Measurements from ENCODE around the gene SOCS7.

The SOCS7 gene

DNA sequence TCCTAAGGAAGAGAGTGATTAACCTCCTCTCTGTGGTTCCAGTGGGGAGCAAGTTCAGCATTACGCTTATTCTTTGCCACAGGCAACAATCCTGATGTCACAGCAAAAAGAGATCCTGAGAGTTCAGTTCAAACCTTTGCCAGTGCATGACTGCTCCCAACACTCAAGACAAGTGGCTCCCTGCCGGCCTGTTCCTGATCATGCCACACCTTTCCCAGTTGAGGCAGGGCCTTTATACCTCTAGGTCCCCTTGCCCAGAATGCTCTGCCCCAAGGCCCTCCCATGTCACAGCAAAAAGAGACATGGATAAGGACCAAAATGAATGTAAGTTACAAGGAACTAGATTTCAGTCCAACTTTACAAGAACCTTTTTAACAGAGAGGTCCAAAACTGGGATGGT lies 45.6 kb downstream of the SOCS7 start:
- H3K4me3 ChIP-seq (replicated peaks; ENCODE audit: low read depth, low read length), result no peak overlapping the region
- TF ChIP-seq, protein P1, sequence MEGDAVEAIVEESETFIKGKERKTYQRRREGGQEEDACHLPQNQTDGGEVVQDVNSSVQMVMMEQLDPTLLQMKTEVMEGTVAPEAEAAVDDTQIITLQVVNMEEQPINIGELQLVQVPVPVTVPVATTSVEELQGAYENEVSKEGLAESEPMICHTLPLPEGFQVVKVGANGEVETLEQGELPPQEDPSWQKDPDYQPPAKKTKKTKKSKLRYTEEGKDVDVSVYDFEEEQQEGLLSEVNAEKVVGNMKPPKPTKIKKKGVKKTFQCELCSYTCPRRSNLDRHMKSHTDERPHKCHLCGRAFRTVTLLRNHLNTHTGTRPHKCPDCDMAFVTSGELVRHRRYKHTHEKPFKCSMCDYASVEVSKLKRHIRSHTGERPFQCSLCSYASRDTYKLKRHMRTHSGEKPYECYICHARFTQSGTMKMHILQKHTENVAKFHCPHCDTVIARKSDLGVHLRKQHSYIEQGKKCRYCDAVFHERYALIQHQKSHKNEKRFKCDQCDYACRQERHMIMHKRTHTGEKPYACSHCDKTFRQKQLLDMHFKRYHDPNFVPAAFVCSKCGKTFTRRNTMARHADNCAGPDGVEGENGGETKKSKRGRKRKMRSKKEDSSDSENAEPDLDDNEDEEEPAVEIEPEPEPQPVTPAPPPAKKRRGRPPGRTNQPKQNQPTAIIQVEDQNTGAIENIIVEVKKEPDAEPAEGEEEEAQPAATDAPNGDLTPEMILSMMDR (IDR thresholded peaks at IDR 0.05; ENCODE audit: low read depth, low read length, missing control alignments), result no peak
- DNase-seq (ENCODE audit: extremely low read depth, low read depth), result no peak

DNA sequence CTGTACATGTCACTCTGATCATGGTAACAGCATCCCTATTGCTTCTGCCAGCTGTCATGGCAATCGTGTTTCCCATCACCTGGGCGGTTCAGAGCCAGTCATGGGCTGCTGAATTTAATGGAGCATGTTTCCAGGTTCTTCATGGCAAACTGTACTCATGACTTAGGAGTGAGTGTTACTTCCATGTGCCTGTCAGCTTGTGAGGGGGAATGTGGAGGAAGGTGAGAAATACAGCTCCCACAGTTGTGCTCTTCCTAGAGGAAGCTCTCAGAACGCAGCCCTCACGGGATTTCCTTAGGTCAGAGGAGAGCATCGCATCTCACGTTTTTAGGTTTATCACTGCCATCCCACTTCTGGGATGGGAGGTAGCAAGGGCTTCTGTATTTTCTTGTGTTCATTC lies 48.6 kb downstream of the SOCS7 start:
- H3K4me3 ChIP-seq (replicated peaks; ENCODE audit: low read depth, low read length), result no peak overlapping the region
- DNase-seq (ENCODE audit: extremely low read depth, low read depth), result no peak
- TF ChIP-seq, protein P1 (IDR thresholded peaks at IDR 0.05; ENCODE audit: low read depth, low read length, missing control alignments), result no peak

GRCh38 chr17:38401459-38401858 lies 49.8 kb downstream of the SOCS7 start:
- TF ChIP-seq, protein P1 (IDR thresholded peaks at IDR 0.05; ENCODE audit: low read depth, low read length, missing control alignments), result no peak
- no peak overlapping the region for H3K4me3 ChIP-seq (replicated peaks; ENCODE audit: low read depth, low read length)

DNA sequence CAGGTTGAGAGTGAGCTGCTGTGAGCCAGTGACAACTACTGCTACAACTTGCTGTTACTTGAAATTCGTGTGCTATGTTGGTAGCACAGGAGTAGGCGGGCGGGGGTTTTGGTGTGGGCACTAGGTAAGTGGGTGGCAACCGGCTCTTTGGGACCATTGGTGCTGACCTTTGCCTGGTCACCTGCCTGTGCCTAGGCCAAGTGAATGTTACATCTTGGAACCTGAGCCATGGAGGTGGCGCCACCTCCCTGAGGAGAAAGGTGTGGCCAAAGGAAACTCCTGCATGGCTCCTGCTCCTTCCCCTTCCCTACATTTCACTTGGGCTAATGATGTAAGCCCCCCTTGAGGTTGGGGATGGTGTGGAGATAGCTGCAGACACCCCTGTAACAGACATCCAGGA lies 51.3 kb downstream of the SOCS7 start:
- TF ChIP-seq, protein P1 (IDR thresholded peaks at IDR 0.05; ENCODE audit: low read depth, low read length, missing control alignments), result no peak
- H3K4me3 ChIP-seq (replicated peaks; ENCODE audit: low read depth, low read length), result no peak overlapping the region
- DNase-seq (ENCODE audit: extremely low read depth, low read depth), result no peak

More at GRCh38 chr17:38401459-38401858, 49.8 kb downstream of the SOCS7 start:
- no peak for DNase-seq (ENCODE audit: extremely low read depth, low read depth)

GRCh38 chr17:38403491-38403890 lies 51.8 kb downstream of the SOCS7 start:
- DNase-seq (ENCODE audit: extremely low read depth, low read depth), result no peak
- TF ChIP-seq, protein P1 (IDR thresholded peaks at IDR 0.05; ENCODE audit: low read depth, low read length, missing control alignments), result no peak
- no peak overlapping the region for H3K4me3 ChIP-seq (replicated peaks; ENCODE audit: low read depth, low read length)

- no peak for DNase-seq (ENCODE audit: extremely low read depth, low read depth)
- TF ChIP-seq, protein P1 (IDR thresholded peaks at IDR 0.05; ENCODE audit: low read depth, low read length, missing control alignments), result no peak
- H3K4me3 ChIP-seq (replicated peaks; ENCODE audit: low read depth, low read length), result no peak overlapping the region
These were observed 52.7 kb downstream of the SOCS7 start for GRCh38 chr17:38404174-38404943.
